Subcutaneous abdominal adipose tissue (tissue), 5 donors: ENCODE measurements around the gene LRRC36.

ENCODE experiments used
- H3K27ac ChIP-seq: one replicate; pipeline ENCODE4 v1.7.0; 2013; ENCODE audit warnings: low read depth, mild to moderate bottlenecking, inconsistent platforms, low read length, moderate library complexity
- H3K27me3 ChIP-seq, 5 donors: one replicate each; pipeline ENCODE4 v1.7.0; 2013; ENCODE audit warnings: low read length in 5 of 5, inconsistent platforms in 1 of 5; ENCODE audit not compliant: control insufficient read depth in 5 of 5, insufficient read depth in 4 of 5
- H3K36me3 ChIP-seq, 5 donors: one replicate each; pipeline ENCODE4 v1.7.0; 2013; ENCODE audit warnings: low read length in 5 of 5; ENCODE audit not compliant: control insufficient read depth in 5 of 5, insufficient read depth in 5 of 5
- H3K4me1 ChIP-seq, 5 donors: one replicate each; pipeline ENCODE4 v1.7.0; 2013; ENCODE audit warnings: low read length in 5 of 5, mild to moderate bottlenecking in 3 of 5, moderate library complexity in 1 of 5; ENCODE audit not compliant: control insufficient read depth in 5 of 5, insufficient read depth in 5 of 5
- H3K4me3 ChIP-seq, 5 donors: one replicate each; pipeline ENCODE4 v1.7.0; 2013; ENCODE audit warnings: low read length in 5 of 5, low read depth in 1 of 5
- H3K9ac ChIP-seq, 5 donors: one replicate each; pipeline ENCODE4 v1.7.0; 2013; ENCODE audit warnings: low read length in 5 of 5, mild to moderate bottlenecking in 4 of 5, moderate library complexity in 3 of 5
- H3K9me3 ChIP-seq, 5 donors: one replicate each; pipeline ENCODE4 v1.7.0; 2013; ENCODE audit warnings: low read length in 5 of 5; ENCODE audit not compliant: control insufficient read depth in 5 of 5
- donor health status: healthy.
- donor health status: healthy.
- donor health status: healthy.
- donor health status: healthy.
- donor health status: healthy.

LRRC36 gene

GRCh38 chr16:67388191-67388590 lies 61.6 kb downstream of the LRRC36 start:
- Histone ChIP-seq H3K36me3 (peaks cover 0 to 14% (median 0%) of the 10 kb centered on the region in 5 donors), H3K4me3 (no peak overlapping the region), H3K9me3 (no peaks in the 10 kb centered on the region), H3K4me1 (peaks cover 2 to 42% (median 33%) of the 10 kb centered on the region in 5 donors), H3K27me3 (peaks cover 0 to 25% (median 9%) of the 10 kb centered on the region in 5 donors), H3K27ac (no peak overlapping the region), H3K9ac (no peak overlapping the region)

GRCh38 chr16:67388591-67388990 lies 62.0 kb downstream of the LRRC36 start:
- Histone ChIP-seq H3K9ac (no peak overlapping the region), H3K27ac (no peak overlapping the region), H3K4me1 (peaks cover 2 to 44% (median 36%) of the 10 kb centered on the region in 5 donors), H3K9me3 (no peaks in the 10 kb centered on the region), H3K27me3 (peaks cover 0 to 25% (median 9%) of the 10 kb centered on the region in 5 donors), H3K4me3 (no peak overlapping the region), H3K36me3 (peaks cover 0 to 14% (median 0%) of the 10 kb centered on the region in 5 donors)

- H3K9me3 ChIP-seq = no peaks in the 10 kb centered on the region
- H3K27me3 ChIP-seq = peaks cover 0 to 29% (median 14%) of the 10 kb centered on the region in 5 donors
- H3K4me3 ChIP-seq = peak overlapping the region in 3 of 5 donors; percentile 2 to 77 (median 31)
- no peak overlapping the region for H3K9ac ChIP-seq
- peaks cover 2 to 60% (median 50%) of the 10 kb centered on the region in 5 donors for H3K4me1 ChIP-seq
- H3K36me3 ChIP-seq = peaks cover 0 to 14% (median 0%) of the 10 kb centered on the region in 5 donors
- no peak overlapping the region for H3K27ac ChIP-seq
Measured at GRCh38 chr16:67389911-67390815, 63.5 kb downstream of the LRRC36 start.

- Histone ChIP-seq H3K27ac (no peak overlapping the region), H3K27me3 (peaks cover 0 to 37% (median 21%) of the 10 kb centered on the region in 5 donors), H3K4me1 (peaks cover 10 to 68% (median 58%) of the 10 kb centered on the region in 5 donors), H3K4me3 (peak overlapping the region in 3 of 5 donors; percentile 2 to 77 (median 31)), H3K9me3 (no peaks in the 10 kb centered on the region), H3K9ac (no peak overlapping the region), H3K36me3 (peaks cover 0 to 14% (median 0%) of the 10 kb centered on the region in 5 donors)
Measured at GRCh38 chr16:67390816-67391423, 64.3 kb downstream of the LRRC36 start.

GRCh38 chr16:67391424-67392300 lies 65.0 kb downstream of the LRRC36 start:
- no peaks in the 10 kb centered on the region for H3K9me3 ChIP-seq
- H3K36me3 ChIP-seq = peaks cover 0 to 14% (median 0%) of the 10 kb centered on the region in 5 donors
- H3K9ac ChIP-seq = peak overlapping the region in 1 of 5 donors; percentile 65
- H3K4me3 ChIP-seq = peak overlapping the region in 4 of 5 donors; percentile 4 to 82 (median 72)
- H3K4me1 ChIP-seq = peaks cover 10 to 75% (median 65%) of the 10 kb centered on the region in 5 donors
- H3K27ac ChIP-seq = no peak overlapping the region
- peaks cover 0 to 41% (median 21%) of the 10 kb centered on the region in 5 donors for H3K27me3 ChIP-seq

- peak overlapping the region in 3 of 5 donors; percentile 33 to 71 (median 65) for H3K9ac ChIP-seq
- peak overlapping the region; percentile 60 to 82 (median 71) for H3K4me3 ChIP-seq
- peaks cover 0 to 41% (median 21%) of the 10 kb centered on the region in 5 donors for H3K27me3 ChIP-seq
- peaks cover 0 to 14% (median 0%) of the 10 kb centered on the region in 5 donors for H3K36me3 ChIP-seq
- peak overlapping the region; percentile 23 for H3K27ac ChIP-seq
- H3K9me3 ChIP-seq = no peaks in the 10 kb centered on the region
- peaks cover 12 to 83% (median 73%) of the 10 kb centered on the region in 5 donors for H3K4me1 ChIP-seq
Measured at GRCh38 chr16:67392301-67393059, 65.9 kb downstream of the LRRC36 start.

GRCh38 chr16:67393111-67393787 lies 66.6 kb downstream of the LRRC36 start, which contains the start of gene TPPP3:
TPPP3 (minus strand) TSS chr16:67393498; CDS start chr16:67391111, 2,387 bp downstream.
- H3K4me3 ChIP-seq = peak within 1 kb of the TSS; percentile 60 to 82 (median 71)
- peaks cover 12 to 90% (median 75%) of the 10 kb centered on the region in 5 donors for H3K4me1 ChIP-seq
- peaks cover 0 to 44% (median 21%) of the 10 kb centered on the region in 5 donors for H3K27me3 ChIP-seq
- peak within 1 kb of the TSS; percentile 37 for H3K27ac ChIP-seq
- H3K36me3 ChIP-seq = peaks cover 0 to 14% (median 0%) of the 10 kb centered on the region in 5 donors
- peak within 1 kb of the TSS in 3 of 5 donors; percentile 53 to 71 (median 68) for H3K9ac ChIP-seq
- H3K9me3 ChIP-seq = no peaks in the 10 kb centered on the region

- peak overlapping the region; percentile 56 to 82 (median 68) for H3K4me3 ChIP-seq
- peaks cover 0 to 13% (median 0%) of the 10 kb centered on the region in 5 donors for H3K36me3 ChIP-seq
- peak overlapping the region; percentile 37 for H3K27ac ChIP-seq
- H3K9me3 ChIP-seq = no peaks in the 10 kb centered on the region
- H3K27me3 ChIP-seq = peaks cover 0 to 44% (median 21%) of the 10 kb centered on the region in 5 donors
- H3K4me1 ChIP-seq = peaks cover 12 to 95% (median 76%) of the 10 kb centered on the region in 5 donors
- H3K9ac ChIP-seq = peak overlapping the region in 3 of 5 donors; percentile 45 to 68 (median 53)
Measured at GRCh38 chr16:67393788-67394154, 67.2 kb downstream of the LRRC36 start.
